HG02852 (cell line): ENCODE measurements around the gene YWHAE.
"Not testable (repeated sequence)": the region's sequence is repeated elsewhere in the genome, so short reads cannot be mapped to it uniquely, and the experiment has no call there.

ENCODE experiments used
- ATAC-seq: cut with Tn5 transposase; IDR thresholded peaks from one replicate; pipeline ENCODE4 v1.9.1; 2021; ENCODE audit warnings: mild to moderate bottlenecking, moderate library complexity; ENCODE audit not compliant: unreplicated experiment

The YWHAE gene

DNA sequence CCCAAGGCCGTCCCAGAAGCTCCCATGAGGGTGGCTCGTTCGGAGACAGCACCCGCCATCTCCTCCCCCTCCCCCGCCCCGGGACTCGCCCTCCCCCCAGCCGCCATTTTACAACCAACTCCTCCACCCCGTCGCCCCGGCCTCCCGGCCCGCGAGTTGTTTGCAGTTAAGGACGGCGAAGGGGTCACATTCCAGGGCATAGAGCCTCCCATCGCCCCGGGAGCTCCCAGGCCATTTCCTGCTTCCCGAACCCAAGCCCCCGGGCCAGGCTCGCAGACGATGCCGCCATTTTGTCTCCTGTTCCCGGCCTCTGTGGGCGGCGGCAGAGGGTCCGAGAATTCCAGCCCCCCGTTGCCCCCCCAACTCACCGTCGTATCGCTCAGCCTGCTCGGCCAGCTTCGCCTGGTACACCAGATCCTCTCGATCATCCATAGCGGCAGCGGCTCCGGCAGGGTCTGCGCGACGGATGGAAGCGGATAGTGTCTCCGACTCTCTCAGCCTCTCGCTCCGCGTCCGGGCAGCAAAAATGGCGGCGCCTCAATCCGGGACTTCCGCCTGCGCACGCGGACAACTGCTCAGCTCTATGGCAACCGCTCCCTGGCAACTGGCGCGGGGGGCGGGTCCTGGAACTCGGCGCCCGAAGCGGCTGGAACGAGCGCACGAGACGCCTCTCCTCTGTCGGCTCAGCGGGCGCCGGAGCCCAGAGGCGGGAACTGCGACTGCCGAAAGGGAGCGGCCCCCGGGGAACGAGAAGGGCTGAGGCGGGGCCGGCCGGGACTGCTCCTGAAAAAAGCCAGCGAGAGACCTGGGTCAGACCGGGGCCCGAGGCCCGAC is at the start of gene YWHAE:
Gene YWHAE, minus strand, starts transcription at position 544 of the 834 bp plus-strand sequence. Its CDS starts 112 bp downstream, at position 432.
- peak; percentile 87 for ATAC-seq

DNA sequence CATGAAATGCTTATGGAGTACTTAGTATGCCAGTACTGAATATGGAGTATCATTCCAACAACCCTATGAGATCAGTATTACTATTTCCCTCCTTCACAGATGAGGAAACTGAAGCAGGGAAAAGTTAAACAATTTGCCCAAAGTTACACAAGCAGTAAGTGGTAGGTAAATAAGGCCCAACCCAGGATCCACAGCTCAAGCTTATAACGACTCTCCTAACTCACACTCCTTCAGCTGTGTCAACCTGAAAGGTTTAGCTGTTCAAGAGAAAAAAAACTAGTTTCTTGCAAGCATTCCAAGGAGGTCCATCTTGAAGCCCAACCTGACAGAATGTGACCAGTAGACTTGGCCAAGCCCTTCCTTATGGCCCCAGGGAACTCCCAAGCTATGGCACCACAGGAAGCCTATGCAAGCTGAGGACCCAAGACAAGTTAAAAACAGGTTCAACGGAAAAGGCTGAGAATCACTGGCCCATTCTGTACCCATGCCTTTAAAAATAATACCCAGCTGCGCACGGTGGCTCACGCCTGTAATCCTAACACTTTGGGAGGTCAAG is 49.5 kb upstream of the YWHAE start:
- no peak for ATAC-seq

DNA sequence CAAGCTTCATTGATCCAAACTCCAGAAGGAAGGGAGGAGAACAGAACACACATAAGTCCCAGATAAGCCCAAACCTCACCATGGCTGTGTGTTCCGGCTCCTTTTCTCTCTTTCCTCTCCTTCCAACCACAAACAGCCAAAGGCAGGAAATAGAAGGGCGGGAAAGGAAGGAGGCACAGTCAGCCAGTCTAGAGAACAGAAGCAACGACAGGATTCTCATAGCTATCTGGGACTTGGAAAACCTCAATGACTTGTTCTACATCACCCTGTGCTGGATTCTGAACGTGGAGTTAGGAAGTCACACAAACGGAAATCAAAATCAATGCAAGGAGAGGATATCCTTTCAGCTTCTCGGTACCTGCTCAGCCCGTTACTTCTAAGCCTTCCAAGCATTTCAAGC is 47.0 kb upstream of the YWHAE start:
- ATAC-seq = no peak

DNA sequence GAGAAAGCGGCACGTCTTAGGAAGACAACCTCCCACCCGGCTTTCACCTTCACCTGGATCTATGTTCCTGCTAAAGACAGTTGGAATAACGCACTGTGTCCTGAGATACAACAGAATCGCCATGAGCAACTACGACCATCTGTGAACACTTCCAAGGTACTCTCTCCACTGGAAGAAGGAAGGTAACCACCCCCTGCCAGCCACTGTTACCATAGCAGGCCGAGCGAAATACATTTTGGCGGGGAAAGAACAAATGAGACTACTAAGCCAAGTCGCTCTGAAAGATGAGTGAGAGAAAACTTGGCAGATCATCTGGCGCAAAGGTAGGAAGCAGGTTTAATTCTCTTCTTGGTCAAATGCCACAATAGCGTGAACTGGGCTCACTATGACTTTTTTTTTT is 46.2 kb upstream of the YWHAE start:
- no peak for ATAC-seq

DNA sequence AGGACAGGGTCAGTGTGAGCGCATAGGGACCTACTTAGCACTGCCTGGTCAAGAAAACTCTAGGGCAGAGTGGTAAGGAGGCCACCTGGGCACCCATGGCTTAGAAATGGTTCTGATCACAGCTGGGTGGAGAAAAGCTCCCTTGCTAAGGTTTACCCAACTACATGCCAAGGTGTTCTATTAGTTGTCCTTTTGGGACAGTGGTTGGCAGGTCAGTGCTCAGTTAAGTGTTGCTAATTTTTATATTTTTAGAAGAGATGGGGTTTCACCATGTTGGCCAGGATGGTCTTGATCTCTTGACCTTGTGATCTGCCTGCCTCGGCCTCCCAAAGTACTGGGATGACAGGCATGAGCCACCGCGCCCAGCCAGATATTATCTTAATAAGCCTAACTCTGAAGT is 45.7 kb upstream of the YWHAE start:
- not testable (repeated sequence) for ATAC-seq

DNA sequence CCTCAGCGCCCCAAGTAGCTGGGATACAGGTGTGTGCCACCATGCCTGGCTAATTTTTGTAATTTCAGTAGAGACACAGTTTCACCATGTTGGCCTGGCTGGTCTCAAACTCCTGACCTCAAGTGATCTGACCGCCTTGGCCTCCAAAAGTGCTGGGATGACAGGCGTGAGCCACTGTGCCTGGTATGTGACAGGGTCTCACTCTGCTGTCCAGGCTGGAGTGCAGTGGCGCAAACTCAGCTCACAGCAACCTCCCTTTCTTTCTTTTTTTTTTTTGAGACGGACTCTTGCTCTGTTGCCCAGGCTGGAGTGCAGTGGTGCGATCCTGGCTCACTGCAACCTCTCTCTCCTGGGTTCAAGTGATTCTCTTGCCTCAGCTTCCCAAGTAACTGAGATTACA is 42.7 kb upstream of the YWHAE start:
- ATAC-seq = not testable (repeated sequence)

DNA sequence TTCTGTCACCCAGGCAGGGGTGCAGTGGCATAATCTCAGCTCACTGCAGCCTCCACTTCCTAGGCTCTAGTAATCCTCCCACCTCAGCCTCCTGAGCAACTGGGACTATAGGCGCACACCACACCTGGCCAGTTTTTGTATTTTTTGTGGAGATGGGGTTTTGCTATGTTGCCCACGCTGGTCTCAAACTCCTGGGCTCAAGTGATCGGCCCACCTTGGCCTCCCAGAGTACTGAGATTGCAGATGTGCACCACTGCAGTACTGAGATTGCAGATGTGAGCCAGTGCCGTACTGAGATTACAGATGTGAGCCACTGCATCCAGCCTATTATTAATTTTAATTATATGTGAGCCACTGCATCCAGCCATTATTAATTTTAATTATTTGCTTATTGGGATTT is 42.2 kb upstream of the YWHAE start:
- no peak for ATAC-seq

DNA sequence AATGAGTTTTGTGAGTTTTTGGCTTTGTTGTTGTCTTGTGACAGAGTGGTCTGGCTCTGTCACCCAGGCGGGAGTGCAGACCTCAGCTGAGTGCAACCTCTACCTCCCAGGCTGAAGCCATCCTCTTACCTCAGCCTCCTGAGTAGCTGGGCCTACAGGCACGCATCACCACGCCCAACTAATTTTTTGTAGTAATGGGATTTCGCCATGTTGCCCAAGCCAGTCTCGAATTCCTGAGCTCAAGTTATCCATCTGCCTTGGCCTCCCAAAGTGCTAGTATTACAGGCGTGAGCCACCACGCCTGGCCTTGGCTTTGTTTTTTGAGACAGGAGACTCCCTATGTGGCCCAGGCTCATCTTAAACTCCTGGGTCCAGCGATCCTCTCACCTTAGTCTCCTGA is 40.9 kb upstream of the YWHAE start:
- no peak for ATAC-seq

DNA sequence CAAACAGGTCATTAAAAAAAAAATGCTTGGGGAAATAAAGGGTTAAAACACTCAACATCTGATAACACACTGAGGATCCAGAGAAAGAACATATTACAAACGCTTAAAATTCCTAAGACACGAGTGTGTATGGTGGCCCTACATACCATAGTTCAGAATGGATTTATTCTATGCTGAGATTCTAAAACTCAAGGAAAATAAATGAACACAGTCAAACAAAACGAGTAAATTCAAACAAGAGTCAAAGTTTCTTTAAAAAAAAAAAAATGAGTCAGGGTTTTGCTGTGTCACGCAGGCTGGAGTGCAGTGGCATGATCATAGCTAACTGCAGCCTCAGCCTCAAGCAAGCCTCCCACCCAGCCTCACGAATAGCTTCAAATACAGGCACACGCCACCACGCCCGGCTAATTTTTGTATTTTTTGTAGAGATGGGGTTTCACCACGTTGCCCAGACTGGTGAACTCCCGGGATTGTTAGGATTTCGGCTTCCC is 38.6 kb upstream of the YWHAE start:
- ATAC-seq = no peak

DNA sequence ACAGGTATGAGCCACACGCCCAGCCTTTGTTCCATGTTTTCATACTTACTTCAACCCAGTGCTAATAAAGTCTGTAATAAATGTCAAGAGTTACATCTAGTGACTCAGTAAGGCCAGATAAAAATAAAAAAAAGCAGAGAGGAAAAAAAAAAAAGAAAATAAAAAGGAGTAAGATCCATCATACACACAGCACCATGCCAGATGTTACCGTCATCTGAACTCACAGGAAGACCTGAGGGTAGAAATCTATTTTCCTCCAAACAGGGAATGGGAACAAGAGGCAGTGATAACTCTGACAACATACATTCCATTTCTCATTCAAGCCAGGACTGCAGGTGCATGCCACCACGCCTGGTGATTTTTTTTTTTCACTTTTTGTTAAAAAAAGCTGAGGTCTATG is 35.3 kb upstream of the YWHAE start:
- ATAC-seq = no peak

DNA sequence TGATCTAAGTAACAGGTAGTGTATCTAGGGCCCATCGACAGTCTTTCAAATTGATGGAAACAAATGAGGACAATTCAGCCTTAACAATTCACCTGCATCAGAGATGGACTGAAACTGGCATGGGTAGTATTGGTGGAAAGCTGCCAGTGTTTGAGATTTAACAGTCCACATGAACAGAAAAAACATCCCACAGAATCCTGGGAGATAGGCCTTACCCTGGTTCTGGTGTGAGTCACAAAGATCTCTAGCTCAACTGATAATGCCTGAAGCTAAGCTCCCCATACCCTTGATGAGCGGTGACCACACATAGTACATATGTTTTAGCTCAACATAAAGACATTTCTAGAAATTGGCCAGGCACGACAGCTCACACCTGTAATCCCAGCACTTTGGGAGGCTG is 34.1 kb upstream of the YWHAE start:
- ATAC-seq = no peak

DNA sequence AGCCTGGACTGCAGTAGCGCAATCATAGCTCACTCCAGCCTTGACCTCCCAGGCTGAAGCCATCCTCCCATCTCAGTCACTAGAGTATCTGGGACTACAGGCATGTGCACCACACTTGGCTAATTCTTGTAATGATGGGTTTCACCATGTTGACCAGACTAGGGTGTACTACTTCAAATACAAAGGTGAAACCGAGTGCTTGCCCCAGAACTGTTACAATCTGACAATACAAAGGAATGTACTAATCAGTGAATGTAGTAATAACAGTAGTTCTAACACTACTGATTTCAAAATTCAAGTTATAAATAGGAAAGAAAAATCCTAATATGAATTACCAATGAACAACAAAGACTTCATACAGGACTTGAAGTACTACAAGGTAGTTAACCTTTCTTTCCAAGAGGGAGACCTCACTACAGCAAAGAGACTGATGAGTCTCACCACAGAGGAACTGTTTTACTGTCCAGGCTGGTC is 31.6 kb upstream of the YWHAE start:
- ATAC-seq = peak; percentile 64

DNA sequence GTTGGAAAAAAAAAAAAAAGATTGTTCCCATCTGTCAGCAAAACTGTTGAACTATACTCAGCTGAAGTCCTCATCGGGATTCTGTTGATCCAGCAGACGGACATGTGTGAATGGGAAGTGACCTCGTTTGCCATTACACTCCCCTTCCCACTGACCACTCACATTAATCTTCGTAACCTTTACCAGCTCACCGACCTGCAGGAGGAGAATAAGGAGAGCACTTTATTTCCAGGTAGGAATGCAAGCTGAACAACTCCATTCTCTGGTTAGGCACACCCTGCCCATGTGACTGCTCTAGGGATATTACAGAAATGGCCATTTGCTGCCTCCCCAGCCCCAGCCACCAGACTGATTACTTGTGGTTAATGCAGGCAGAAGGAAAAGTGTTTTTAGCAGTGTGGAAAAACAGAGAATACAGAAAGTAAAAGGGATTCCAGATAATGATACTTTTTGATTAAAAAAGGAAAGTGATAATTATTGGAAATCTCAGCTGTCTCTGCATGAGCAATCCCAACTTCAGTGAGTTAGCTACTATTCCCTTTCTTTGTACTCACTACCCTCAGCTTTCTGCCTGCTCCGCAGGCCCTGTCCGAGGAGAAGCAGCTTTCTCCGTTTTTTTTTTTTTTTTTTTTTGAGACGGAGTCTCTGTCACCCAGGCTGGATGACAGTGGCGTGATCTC is 23.6 kb upstream of the YWHAE start:
- ATAC-seq = no peak

DNA sequence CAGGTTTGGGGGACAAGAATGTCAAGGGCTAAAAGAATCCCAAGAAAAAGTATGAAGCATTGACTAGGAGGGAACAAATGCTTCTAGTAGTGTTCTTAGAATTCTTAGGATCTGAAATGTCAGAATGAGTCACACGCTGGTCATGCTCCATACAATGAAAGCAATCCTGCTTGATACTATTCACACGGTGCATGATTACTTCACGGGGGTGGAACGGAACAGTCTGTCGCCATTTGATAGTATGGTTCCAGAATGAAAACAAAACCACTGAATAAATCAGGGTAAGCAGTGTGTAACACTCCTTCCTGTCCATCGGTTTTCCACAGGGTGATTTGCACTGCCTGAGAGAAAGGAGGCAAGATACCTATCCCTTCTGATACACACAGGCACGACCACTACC is 22.9 kb upstream of the YWHAE start:
- ATAC-seq = no peak

DNA sequence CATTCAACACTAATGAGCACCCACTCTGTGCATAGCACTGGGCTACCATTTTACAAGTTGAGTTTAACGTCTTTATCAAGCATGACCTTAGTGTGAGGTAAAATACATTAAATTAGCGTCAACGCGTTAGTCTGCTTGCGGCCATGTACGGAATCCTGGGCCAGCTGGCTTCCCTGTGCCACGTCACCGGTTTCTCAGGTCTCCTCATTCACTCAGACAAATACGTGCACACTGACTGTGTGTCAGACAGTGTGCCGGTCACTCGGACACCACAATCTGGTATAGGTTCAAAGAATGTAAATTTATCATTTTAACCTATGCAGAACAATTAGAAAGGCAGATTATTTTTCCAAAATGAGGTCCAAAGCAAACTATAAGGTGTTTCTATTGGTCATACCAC is 21.4 kb upstream of the YWHAE start:
- no peak for ATAC-seq

DNA sequence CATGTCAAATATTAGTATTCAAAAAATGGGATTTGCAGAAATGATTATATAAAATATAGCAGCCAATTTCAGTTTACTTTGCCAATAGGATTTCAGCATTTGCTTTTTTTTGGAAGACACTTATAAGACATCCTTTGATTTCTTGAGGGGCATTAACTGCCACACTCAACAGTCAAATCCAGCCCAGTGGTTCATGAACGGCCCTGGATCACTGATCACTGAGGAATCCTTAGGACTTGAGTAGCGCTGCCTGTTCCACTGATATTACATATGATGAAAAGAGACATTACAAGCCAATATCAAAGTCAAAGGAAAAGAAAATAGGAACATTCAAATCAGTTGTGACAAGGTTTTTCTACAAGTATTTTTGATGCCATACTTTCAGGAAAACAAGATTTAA is 21.0 kb upstream of the YWHAE start:
- no peak for ATAC-seq

DNA sequence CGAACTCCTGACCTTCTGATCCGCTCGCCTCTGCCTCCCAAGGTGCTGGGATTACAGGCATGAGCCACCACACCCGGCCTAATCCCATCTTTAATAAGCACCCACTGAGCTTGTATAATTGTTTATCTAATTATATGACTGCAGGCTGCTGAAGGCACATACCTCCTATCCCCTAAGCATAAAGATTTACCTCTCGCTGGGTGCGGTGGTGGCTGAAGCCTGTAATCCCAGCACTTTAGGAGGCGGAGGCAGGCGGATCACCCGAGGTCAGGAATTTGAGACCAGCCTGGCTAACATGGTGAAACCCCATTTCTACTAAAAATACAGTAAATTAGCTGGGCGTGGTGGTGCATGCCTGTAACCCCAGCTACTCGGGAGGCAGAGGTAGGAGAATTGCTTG is 20.1 kb upstream of the YWHAE start:
- no peak for ATAC-seq

DNA sequence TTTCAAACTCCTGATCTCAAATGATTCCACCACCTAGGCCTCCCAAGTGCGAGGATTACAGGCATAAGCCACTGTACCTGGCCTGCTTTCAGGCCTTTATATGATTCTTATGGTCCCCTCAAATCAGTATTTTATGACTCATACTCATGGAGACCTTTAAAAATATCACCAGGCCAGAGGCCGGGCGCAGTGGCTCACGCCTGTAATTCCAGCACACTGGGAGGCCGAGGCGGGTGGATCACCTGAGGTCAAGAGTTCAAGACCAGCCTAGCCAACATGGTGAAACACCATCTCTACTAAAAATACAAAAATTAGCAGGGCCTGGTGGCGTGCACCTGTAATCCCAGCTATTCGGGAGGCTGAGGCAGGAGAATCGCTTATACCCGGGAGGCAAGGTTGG is 18.5 kb upstream of the YWHAE start:
- ATAC-seq = not testable (repeated sequence)

DNA sequence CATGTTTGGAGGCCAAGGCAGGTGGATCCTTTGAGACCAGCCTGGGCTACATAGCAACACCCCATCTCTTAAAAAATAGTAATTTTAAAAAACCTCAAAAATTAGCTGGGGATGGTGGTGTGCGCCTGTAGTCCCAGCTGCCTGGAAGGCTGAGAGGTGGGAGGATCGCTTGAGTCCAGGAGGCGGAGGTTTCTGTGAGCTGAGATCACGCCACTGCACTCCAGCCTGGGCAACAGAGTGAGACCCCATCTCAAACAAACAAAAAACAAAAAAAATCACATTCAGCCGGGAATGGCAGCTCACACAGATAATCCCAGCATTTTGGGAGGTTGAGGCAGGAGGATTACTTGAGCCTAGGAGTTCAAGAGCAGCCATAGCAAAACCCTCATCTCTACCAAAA is 16.4 kb upstream of the YWHAE start:
- no peak for ATAC-seq

DNA sequence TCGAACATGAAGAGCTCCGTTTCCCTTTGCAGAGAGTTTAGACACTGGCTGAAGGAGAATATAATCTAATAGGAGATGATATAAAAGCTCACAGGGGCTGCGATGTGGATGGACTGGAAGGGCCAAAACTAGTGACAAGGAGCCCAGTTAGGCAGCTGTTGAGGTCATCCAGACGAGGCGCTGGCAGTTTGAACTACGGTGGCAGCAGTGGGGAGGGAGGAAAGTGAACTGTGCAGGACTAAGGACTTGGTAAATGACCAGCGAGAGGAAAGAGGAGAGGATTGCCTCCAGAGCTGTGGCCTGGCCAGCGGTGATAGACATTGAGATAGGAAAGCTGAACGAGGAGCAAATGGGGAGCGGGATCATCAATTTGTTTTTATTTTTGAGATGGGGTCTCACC is 14.6 kb upstream of the YWHAE start:
- ATAC-seq = no peak

DNA sequence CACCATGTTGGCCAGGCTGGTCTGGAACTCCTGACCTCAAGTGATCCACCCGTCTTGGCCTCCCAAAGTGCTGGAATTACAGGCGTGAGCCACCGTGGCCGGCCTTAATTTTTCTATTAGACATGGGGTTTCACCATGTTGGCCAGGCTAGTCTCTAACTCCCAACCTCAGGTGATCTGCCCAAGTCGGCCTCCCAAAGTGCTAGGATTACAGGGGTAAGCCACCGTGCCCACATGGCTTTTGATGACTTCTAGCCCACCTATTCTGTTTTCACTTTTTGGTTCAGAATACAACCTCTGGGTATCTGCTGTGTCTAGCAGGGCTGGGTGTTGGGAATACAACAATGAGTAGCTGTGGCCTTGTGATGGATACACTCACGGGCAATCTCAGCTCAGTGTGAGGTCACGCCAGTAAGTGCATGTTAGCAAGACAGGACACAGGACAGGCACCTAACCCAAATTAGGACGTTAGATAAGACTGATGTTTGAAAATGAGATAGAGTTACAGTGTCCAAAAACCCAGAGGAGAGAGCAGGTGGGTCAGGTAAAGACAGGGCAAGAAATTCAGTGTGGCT is 14.1 kb upstream of the YWHAE start:
- no peak for ATAC-seq
